Stimulated activated CD8-positive, alpha-beta memory T cell treated with anti-CD3 and anti-CD28 coated beads, Interleukin-4, amount 100 ng/mL, for 1 hour (primary cell): ENCODE results near the gene ST3GAL2.
"Not testable (repeated sequence)": the region's sequence is repeated elsewhere in the genome, so short reads cannot be mapped to it uniquely, and the experiment has no call there.

Source experiments
- DNase-seq, 2 donors: peaks; one replicate each; pipeline ENCODE4 v3.0.0-alpha.2; 2020; ENCODE audit warnings: low read depth in 2 of 2, low spot score in 1 of 2

ST3GAL2 gene

GRCh38 chr16:70467608-70468007 is 28.7 kb upstream of the ST3GAL2 start:
- DNase-seq = no peak

GRCh38 chr16:70467113-70467512 is 28.2 kb upstream of the ST3GAL2 start:
- no peak for DNase-seq

GRCh38 chr16:70466805-70467076 is 27.8 kb upstream of the ST3GAL2 start:
- no peak for DNase-seq

GRCh38 chr16:70465999-70466804 is 27.3 kb upstream of the ST3GAL2 start:
- no peak for DNase-seq

GRCh38 chr16:70463235-70463634 is 24.3 kb upstream of the ST3GAL2 start:
- no peak for DNase-seq

- no peak for DNase-seq
These were observed 21.9 kb upstream of the ST3GAL2 start for GRCh38 chr16:70460737-70461261.

GRCh38 chr16:70457446-70458166 is 18.7 kb upstream of the ST3GAL2 start:
- no peak for DNase-seq

GRCh38 chr16:70455910-70456309 is 17.0 kb upstream of the ST3GAL2 start:
- no peak for DNase-seq

GRCh38 chr16:70454222-70455034 is 15.5 kb upstream of the ST3GAL2 start, which contains the start of gene FCSK:
TSS of gene FCSK (plus strand) at chr16:70454595. CDS start at chr16:70463191, 8,596 bp downstream.
- peak; percentile 41 to 46 for DNase-seq

GRCh38 chr16:70453892-70454221 is 15.0 kb upstream of the ST3GAL2 start:
- no peak for DNase-seq

- no peak for DNase-seq
These were observed 14.4 kb upstream of the ST3GAL2 start for GRCh38 chr16:70453117-70453891.

GRCh38 chr16:70451004-70451340 is 12.1 kb upstream of the ST3GAL2 start:
- DNase-seq = not testable (repeated sequence)

- not testable (repeated sequence) for DNase-seq
These were observed 11.5 kb upstream of the ST3GAL2 start for GRCh38 chr16:70450142-70451003.

- DNase-seq = no peak
These were observed 9.2 kb upstream of the ST3GAL2 start for GRCh38 chr16:70448075-70448474.

- DNase-seq = no peak
These were observed 5.6 kb upstream of the ST3GAL2 start for GRCh38 chr16:70444249-70445063.

- DNase-seq = no peak
These were observed 3.4 kb upstream of the ST3GAL2 start for GRCh38 chr16:70442344-70442743.

GRCh38 chr16:70441406-70441990 is 2.6 kb upstream of the ST3GAL2 start:
- no peak for DNase-seq

- DNase-seq = no peak
These were observed 1.3 kb upstream of the ST3GAL2 start for GRCh38 chr16:70440009-70440692.
